GM15510 (cell line): Measurements from ENCODE around the gene CHP2.

ENCODE experiments used
- POLR2A ChIP-seq: IDR thresholded peaks from 3 replicates; pipeline ENCODE4 v1.6.1; 2011; ENCODE audit warnings: borderline replicate concordance; ENCODE audit not compliant: insufficient read length; ENCODE audit errors: extremely low read depth

The CHP2 gene

DNA sequence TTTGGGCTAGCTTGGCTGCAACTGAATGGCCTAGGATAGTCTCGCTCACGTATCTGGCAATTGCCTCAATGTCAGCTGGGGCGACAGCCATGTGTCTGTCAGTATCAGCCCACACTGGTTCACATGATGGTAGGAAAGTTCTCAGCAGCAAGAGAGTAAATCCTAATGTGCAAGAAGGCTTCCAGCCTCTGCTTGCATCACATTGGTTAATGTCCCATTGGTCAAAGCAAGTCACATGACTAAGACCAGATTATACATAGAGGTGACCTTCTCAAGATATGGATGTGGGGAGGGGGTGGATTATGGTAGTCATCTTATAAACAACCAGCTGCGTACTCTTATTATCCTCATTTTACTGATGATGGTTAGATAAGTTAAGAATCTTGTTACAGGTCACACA lies 31.0 kb downstream of the CHP2 start:
- TF ChIP-seq POLR2A = no peak

DNA sequence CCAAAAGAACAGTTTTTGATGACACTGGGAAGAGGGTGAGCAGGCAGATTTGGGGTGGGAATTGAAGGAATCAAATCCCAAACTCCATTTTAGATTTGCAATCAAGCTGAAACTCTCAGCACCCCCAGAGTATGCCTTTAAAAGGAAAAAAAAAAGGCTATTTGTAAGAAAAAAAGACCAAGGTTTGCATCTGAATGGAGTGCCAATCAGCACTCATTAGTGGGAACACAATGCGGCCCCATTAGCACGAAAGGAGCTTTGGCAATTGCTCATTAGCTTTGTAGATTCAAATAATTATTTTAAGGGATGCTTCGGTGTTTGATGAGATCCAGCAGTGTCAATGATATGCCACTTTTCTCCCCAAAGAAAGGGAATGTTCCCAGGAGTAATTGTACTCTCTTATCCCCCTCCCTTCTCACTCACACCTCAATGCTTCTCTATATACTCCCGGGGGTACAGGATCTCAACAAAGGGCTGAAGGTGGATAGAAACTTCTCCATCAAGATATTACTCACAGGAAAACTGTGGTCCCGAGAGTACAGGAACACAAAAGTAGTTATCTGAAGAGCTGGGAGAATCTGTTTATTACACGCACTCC lies 32.2 kb downstream of the CHP2 start:
- no peak for TF ChIP-seq POLR2A

GRCh38 chr16:23788685-23789084 lies 33.9 kb downstream of the CHP2 start:
- no peak for TF ChIP-seq POLR2A

DNA sequence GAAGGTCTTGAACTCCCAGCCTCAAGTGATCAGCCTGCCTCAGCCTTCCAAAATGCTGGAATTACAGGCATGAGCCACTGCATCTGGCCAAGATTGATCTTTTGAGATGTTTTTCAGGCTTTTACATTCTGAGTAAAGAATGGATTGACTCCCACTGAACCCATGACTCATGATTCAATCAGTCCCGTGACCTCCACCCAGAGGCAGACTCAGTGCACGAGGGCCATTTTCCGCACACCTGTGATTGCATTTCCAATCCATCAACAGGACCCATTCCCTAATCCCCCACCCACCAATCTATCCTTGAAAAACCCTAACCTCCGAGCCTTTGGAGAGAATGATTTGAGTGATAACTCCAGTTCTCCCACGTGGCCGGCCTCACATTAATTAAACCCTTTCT lies 40.6 kb downstream of the CHP2 start:
- TF ChIP-seq POLR2A = no peak

DNA sequence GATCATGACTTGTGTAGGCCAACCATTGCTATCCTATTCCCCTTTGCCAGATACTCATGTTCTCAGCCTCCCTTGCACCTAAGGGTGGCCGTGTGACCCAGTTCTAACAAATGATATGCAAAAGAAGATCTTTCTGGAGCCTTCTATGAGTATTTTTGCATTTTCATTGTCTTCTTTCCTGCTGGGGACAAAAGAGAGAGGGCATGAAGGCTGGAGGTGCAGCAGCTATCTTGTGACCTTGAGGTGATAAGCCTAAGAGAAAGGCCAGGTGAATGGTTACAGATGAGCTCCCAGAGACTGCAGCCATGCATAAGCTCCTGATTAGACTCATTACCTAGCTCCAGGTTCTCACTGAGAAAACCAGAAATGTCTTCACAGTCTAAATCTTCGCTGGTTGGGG lies 42.1 kb downstream of the CHP2 start:
- TF ChIP-seq POLR2A = no peak

DNA sequence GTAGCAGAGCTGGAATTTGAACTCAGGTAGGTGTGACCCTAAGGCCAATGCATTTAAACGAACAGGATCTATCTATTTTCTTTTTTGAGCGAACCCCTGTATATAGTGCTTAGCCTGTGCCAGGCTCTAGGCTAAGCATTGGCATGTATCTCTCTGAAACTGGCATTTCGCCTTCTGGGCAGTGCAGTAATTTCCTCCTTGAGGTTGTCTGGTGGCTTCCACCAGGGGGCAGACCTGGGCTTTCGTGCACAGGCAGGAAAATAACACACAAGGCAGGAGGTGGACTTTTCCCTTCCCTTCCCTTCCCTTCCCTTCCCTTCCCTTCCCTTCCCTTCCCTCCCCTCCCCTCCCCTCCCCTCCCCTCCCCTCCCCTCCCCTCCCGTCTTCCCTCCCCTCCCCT lies 46.6 kb downstream of the CHP2 start:
- no peak for TF ChIP-seq POLR2A

GRCh38 chr16:23802776-23803175 lies 48.0 kb downstream of the CHP2 start:
- no peak for TF ChIP-seq POLR2A

GRCh38 chr16:23803591-23804123 lies 48.8 kb downstream of the CHP2 start:
- TF ChIP-seq POLR2A = no peak

DNA sequence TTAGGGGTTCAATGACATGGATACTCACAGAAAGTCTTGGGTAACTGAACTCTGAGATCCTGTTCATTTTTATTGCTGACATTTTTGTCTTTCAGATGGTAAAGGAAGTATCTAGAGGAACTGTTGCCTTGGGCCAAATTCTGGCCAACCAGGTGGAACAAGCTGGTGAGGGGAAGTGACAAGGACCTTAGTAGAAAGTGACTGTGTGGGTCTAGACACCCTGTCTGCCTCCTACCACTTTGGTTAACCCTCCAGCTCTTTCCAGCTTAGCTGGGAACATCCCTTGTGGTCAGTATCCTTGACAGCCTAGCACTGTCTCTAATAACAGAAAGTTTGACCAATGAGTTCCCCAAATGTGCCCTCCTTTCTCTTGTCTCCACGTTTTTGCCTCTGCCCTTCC lies 52.2 kb downstream of the CHP2 start:
- TF ChIP-seq POLR2A = no peak
